NB4 (cell line): Measurements from ENCODE around the gene URB2.

ENCODE experiments used
- DNase-seq: peaks from one replicate; pipeline ENCODE4 v3.0.0; 2010; ENCODE audit warnings: low read depth
- H3K4me3 ChIP-seq: one replicate; pipeline ENCODE4 v1.5.1; 2011; ENCODE audit warnings: mild to moderate bottlenecking, low read depth, low read length, moderate library complexity
- CTCF ChIP-seq: IDR thresholded peaks from one replicate; pipeline ENCODE4 v1.5.1; 2012; ENCODE audit warnings: low read depth, low read length
- MAX ChIP-seq: IDR thresholded peaks from 2 replicates; pipeline ENCODE4 v1.6.1; 2011; ENCODE audit warnings: low read depth, low read length
- MYC ChIP-seq: IDR thresholded peaks from 2 replicates; pipeline ENCODE4 v1.6.1; 2011; ENCODE audit warnings: low read depth, low read length
- POLR2A ChIP-seq: IDR thresholded peaks from 2 replicates; pipeline ENCODE4 v1.6.1; 2011; ENCODE audit warnings: mild to moderate bottlenecking; ENCODE audit not compliant: insufficient read length; ENCODE audit errors: extremely low read depth

URB2 gene

GRCh38 chr1:229643996-229644745, 18.1 kb downstream of the URB2 start:
- no peak for TF ChIP-seq POLR2A
- no peak for TF ChIP-seq MAX
- no peak for TF ChIP-seq MYC
- TF ChIP-seq CTCF = no peak
- H3K4me3 ChIP-seq = no peak overlapping the region
- peak; percentile 25 for DNase-seq

GRCh38 chr1:229645324-229645993, 19.4 kb downstream of the URB2 start:
- TF ChIP-seq MAX = no peak
- TF ChIP-seq POLR2A = no peak
- TF ChIP-seq MYC = no peak
- no peak for TF ChIP-seq CTCF
- DNase-seq = no peak
- no peak overlapping the region for H3K4me3 ChIP-seq

- DNase-seq = no peak
- no peak overlapping the region for H3K4me3 ChIP-seq
- TF ChIP-seq MYC = no peak
- no peak for TF ChIP-seq CTCF
- no peak for TF ChIP-seq MAX
- TF ChIP-seq POLR2A = no peak
Observed at GRCh38 chr1:229648406-229648805, 22.4 kb downstream of the URB2 start.

GRCh38 chr1:229650045-229650444, 24.0 kb downstream of the URB2 start:
- DNase-seq = no peak
- H3K4me3 ChIP-seq = no peak overlapping the region
- no peak for TF ChIP-seq MYC
- TF ChIP-seq POLR2A = no peak
- no peak for TF ChIP-seq MAX
- no peak for TF ChIP-seq CTCF

- DNase-seq = no peak
- H3K4me3 ChIP-seq = no peak overlapping the region
- TF ChIP-seq MAX = no peak
- no peak for TF ChIP-seq POLR2A
Observed at GRCh38 chr1:229651546-229651945, 25.5 kb downstream of the URB2 start.

- no peak overlapping the region for H3K4me3 ChIP-seq
- TF ChIP-seq CTCF = no peak
- TF ChIP-seq POLR2A = no peak
- no peak for TF ChIP-seq MAX
- no peak for TF ChIP-seq MYC
- no peak for DNase-seq
Observed at GRCh38 chr1:229653420-229653819, 27.4 kb downstream of the URB2 start.
